ENCODE data around the gene ADAM11.
"Not testable (repeated sequence)": the region's sequence is repeated elsewhere in the genome, so short reads cannot be mapped to it uniquely, and the experiment has no call there.

The ADAM11 gene, protein sequence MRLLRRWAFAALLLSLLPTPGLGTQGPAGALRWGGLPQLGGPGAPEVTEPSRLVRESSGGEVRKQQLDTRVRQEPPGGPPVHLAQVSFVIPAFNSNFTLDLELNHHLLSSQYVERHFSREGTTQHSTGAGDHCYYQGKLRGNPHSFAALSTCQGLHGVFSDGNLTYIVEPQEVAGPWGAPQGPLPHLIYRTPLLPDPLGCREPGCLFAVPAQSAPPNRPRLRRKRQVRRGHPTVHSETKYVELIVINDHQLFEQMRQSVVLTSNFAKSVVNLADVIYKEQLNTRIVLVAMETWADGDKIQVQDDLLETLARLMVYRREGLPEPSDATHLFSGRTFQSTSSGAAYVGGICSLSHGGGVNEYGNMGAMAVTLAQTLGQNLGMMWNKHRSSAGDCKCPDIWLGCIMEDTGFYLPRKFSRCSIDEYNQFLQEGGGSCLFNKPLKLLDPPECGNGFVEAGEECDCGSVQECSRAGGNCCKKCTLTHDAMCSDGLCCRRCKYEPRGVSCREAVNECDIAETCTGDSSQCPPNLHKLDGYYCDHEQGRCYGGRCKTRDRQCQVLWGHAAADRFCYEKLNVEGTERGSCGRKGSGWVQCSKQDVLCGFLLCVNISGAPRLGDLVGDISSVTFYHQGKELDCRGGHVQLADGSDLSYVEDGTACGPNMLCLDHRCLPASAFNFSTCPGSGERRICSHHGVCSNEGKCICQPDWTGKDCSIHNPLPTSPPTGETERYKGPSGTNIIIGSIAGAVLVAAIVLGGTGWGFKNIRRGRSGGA

GRCh38 chr17:44758414-44759085 lies at the start of gene ADAM11:
TSS of gene ADAM11 (plus strand) at chr17:44758988. CDS start at chr17:44759200, 212 bp downstream.
- DNase-seq (ENCODE audit: low read depth in 2 of 2): no peak

GRCh38 chr17:44719444-44719843 lies 39.3 kb upstream of the ADAM11 start:
- no peak for DNase-seq (ENCODE audit: low read depth in 2 of 2)

- DNase-seq (ENCODE audit: low read depth in 2 of 2): no peak
Observed at GRCh38 chr17:44722254-44722653, 36.5 kb upstream of the ADAM11 start.

- not testable (repeated sequence) for DNase-seq (ENCODE audit: low read depth in 2 of 2)
Observed at GRCh38 chr17:44726121-44726520, 32.7 kb upstream of the ADAM11 start.

- DNase-seq (ENCODE audit: low read depth in 2 of 2): no peak
Observed at GRCh38 chr17:44733753-44734152, 25.0 kb upstream of the ADAM11 start.

GRCh38 chr17:44734272-44734671 lies 24.5 kb upstream of the ADAM11 start:
- no peak for DNase-seq (ENCODE audit: low read depth in 2 of 2)

DNA sequence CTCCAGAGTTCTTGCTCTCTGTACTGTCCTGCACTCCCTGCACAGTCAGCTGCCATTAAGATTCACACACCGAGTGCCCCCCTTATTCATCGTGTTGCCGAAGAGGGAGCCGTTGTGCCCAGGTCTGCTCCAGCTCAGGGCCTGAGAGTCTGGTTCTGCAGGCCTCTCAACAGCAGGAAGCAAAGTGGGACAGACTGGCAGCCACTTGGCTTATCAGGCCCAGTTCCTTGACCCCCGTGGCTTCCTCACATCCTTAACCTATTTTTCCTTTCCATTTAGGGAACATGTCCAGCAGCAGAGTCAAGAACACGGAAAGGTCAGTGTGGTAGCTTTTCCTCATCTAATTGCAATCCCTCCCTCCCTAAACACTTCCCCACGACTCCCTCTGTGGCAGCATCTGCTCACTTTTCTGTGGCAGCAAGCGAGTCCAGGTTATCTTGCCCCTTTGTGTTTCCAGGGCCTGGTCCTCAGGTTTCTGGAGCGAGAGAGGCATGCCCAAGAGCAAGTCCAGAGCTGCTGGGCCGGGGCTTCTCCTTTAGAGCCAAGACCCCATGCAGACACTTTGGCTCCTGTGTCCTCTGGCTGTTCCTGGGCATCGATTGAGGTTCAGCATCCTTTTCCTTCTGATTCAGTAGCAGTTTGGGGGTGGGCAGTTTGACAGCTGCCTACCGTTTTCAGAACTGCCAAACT lies 22.1 kb upstream of the ADAM11 start:
- DNase-seq (ENCODE audit: low read depth in 2 of 2): no peak

- DNase-seq (ENCODE audit: low read depth in 2 of 2): no peak
Observed at GRCh38 chr17:44738214-44738906, 20.4 kb upstream of the ADAM11 start.

DNA sequence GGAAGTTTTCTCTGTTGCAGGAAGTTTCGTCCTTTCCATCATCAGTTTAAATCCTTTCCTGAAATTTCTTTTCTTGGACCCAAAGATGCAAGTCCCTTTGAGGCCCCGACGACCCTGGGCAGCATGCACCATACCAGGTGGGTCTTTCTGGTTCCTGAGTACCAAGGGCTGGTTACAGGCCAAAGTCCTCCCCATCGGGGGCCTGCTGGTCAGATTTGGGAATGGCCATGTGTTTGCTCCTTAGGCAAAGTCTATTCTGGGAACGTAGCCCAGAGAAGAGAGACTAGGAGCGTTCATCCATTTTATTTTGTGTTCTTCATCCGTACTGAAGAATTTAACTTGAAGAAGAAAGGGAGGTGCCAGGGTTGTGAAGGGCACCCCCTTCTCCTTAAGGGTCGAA lies 17.5 kb upstream of the ADAM11 start:
- DNase-seq (ENCODE audit: low read depth in 2 of 2): no peak

DNA sequence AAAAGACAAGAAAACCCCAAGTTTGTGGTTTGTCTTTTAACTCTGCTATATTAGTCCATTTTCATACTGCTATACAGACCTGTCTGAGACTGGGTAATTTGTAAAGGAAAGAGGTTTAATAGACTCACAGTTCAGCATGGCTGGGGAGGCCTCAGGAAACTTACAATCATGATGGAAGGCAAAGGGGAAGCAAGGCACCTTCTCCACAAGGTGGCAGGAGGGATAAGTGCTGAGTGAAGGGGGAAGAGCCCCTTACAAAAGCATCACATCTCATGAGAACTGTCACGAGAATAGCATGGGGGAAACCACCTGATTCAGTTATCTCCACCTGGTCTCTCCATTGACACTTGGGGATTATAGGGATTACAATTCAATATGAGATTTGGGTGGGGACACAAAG lies 13.5 kb upstream of the ADAM11 start:
- DNase-seq (ENCODE audit: low read depth in 2 of 2): no peak

DNA sequence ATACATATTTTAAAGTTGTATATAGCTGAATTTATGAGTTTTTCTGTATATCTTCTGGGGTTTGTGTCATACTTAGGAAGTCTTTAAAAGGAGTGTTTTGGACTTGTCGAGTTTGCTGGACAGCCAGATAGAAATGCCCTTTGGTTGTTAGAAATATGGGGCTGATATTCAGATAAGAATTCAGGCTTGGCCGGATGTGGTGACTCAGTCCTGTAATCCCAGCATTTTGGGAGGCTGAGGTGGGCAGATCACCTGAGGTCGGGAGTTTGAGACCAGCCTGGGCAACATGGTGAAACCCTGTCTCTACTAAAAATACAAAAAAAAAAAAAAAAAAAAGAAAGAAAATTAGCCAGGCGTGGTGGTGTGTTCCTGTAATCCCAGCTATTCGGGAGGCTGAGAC lies 13.1 kb upstream of the ADAM11 start:
- DNase-seq (ENCODE audit: low read depth in 2 of 2): not testable (repeated sequence)

- no peak for DNase-seq (ENCODE audit: low read depth in 2 of 2)
Observed at GRCh38 chr17:44747566-44747965, 11.2 kb upstream of the ADAM11 start.

DNA sequence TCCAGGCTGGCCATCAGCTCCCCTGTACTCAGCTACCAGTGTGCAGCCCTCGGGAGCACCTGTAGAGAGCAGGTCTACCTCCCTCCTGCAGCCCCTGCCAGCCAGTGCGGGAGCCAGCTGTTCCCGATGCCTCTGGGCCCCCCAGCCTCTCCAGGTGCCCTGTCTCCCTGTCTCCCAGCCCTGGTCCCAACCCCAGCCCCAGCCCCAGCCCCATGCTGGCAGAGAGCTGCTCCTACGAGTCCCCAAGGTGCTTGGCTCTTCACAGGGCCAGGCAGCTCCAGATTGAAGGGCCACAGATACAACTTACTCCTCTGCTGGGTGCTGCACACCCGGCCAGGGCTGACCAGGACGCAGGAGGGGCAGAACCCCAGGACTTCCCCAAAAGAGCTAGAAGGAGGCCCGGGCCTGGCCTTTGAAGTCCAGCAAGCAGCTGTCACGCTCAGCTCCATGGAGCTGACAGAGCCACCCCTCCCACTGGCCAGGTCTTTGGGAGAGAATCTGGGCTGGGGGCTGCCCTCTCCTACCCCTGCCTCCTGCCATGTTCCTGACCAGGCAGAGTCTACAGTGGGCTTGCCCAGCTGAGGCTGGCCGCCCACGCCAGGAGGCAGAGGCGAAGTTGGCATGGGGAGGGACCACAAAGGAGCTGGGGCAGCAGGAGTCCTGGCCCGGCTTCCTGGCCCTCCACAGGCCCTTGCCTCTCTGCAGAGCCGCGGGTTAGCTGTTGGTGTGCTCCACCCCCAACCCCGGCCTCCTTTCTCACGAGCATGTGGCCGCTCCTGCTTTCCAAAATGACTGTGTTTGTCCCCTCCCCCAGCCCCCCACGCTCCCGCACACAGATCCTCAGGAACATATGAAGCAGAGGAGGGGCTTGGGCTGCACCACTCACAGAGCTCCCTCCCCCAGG lies 9.5 kb upstream of the ADAM11 start:
- DNase-seq (ENCODE audit: low read depth in 2 of 2): no peak

- no peak for DNase-seq (ENCODE audit: low read depth in 2 of 2)
Observed at GRCh38 chr17:44749980-44750318, 8.8 kb upstream of the ADAM11 start.

DNA sequence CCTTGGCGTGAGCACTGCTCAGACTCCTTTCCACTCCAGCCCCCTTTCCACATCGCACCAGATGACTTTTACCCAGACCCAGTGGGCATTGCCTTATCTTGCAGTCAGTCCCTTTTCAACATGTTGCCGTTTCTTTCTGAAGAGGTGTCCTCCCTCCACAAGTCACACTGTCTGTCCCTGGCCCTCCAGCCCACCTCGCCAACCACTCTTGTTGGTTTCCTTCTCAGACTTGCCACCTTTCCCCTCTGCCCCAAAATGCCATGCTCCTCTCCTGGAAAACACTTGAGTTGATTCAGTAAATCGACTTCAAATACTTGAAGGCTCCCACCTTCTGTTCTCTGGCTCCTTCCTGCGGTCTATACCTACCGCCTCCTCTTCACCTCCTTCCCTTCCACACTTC lies 7.5 kb upstream of the ADAM11 start:
- no peak for DNase-seq (ENCODE audit: low read depth in 2 of 2)

GRCh38 chr17:44751806-44752205 lies 7.0 kb upstream of the ADAM11 start:
- no peak for DNase-seq (ENCODE audit: low read depth in 2 of 2)

DNA sequence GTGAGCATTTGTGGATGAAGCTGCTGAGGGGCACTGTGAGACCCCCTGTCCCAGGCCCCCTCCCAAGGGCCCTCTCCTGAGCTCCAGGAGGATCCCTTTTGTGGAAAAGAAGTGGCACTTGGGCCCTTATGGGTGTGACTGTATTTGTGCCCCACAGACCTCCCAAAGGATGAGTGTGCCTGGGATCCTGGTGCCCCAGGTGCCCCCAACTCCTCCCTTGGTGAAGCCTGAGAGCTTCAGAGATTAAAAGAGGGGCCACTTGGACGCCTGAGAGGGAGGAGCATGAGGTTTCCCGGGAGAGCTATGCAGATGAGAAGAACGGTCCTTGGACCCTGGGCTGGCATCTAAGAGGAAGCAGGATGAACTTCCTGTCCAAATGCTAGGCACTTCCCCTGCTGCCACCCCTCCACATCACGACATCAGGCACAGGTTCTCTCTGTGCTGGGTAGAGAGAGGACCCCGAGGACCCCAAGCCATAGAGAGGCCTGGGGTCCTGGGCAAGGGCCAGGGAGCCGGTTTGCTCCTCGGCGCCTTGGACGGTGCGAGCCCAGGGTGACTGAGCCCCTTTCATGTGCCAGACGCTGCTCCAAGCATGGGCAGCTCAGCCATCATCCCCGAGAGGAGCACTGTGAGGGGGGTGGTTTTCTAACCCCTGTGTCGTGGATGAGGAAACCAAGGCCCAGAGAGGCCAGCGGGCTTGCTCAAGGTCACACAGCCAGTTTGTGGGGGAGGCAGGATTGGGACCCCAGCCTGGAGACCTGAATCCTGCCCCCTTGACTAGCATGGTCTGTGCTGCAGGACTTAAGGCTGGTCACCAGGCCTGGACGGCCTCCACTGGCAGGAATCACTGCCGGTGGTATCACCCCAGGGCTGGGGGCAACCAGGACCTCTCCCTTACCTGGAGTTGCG lies 5.6 kb upstream of the ADAM11 start:
- DNase-seq (ENCODE audit: low read depth in 2 of 2): no peak

GRCh38 chr17:44754276-44754675 lies 4.5 kb upstream of the ADAM11 start:
- no peak for DNase-seq (ENCODE audit: low read depth in 2 of 2)

- DNase-seq (ENCODE audit: low read depth in 2 of 2): not testable (repeated sequence)
Observed at GRCh38 chr17:44755180-44755579, 3.6 kb upstream of the ADAM11 start.

Measured in stimulated activated CD8-positive, alpha-beta memory T cell treated with anti-CD3 and anti-CD28 coated beads, Interleukin-15, amount 100 ng/mL, for 48 hours (primary cell).